ENCODE results near the gene RXRA.

DNA sequence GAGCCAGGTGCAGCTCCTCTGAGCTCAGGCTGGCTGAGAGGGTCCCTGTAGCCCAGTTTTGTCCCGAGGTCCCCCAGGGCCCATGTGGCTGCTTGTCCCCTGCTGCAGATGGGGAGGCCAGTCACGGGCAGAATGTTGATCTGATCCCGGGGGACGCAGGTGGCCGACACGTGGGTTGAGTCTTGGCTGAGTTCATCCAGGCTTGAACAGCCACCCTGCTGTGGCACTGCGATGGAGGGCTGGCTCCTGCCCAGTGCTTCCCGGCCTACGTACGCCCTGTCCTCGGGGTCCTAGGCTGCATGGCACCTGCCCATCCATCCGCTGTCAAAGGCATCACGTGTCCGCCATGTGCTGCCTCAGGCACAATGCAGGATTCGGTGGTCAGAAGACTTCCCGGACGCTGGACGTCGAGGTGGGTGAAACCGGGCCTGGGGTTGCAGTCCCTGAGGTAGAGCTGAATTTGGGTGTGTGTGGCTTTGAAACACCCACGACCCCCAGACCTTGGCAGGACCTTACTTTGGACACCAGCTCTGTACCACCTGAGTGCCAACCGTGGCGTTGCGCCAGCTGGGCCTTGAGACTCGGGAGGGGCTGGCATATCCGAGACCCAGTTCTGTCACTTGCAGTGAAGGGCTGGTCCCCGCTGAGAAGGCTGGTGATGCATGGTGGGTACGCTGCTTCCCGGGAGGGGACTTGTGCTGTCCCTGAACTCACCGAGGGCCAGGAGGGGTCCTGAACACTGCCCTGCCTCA lies 22.3 kb downstream of the RXRA start:
- no peak for TF ChIP-seq POLR2A (IDR thresholded peaks at IDR 0.05)
- TF ChIP-seq, protein P1, sequence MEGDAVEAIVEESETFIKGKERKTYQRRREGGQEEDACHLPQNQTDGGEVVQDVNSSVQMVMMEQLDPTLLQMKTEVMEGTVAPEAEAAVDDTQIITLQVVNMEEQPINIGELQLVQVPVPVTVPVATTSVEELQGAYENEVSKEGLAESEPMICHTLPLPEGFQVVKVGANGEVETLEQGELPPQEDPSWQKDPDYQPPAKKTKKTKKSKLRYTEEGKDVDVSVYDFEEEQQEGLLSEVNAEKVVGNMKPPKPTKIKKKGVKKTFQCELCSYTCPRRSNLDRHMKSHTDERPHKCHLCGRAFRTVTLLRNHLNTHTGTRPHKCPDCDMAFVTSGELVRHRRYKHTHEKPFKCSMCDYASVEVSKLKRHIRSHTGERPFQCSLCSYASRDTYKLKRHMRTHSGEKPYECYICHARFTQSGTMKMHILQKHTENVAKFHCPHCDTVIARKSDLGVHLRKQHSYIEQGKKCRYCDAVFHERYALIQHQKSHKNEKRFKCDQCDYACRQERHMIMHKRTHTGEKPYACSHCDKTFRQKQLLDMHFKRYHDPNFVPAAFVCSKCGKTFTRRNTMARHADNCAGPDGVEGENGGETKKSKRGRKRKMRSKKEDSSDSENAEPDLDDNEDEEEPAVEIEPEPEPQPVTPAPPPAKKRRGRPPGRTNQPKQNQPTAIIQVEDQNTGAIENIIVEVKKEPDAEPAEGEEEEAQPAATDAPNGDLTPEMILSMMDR (IDR thresholded peaks at IDR 0.05): no peak
